Measurements from ENCODE around the gene FLYWCH2. TPM values are rescaled to one million over a fixed set of nuclear protein-coding genes. Genes with fewer than 3 reads are reported as not detected.

Gene FLYWCH2
- total RNA-seq, 1 donor from 2014 or later, result 24.9 TPM

DNA sequence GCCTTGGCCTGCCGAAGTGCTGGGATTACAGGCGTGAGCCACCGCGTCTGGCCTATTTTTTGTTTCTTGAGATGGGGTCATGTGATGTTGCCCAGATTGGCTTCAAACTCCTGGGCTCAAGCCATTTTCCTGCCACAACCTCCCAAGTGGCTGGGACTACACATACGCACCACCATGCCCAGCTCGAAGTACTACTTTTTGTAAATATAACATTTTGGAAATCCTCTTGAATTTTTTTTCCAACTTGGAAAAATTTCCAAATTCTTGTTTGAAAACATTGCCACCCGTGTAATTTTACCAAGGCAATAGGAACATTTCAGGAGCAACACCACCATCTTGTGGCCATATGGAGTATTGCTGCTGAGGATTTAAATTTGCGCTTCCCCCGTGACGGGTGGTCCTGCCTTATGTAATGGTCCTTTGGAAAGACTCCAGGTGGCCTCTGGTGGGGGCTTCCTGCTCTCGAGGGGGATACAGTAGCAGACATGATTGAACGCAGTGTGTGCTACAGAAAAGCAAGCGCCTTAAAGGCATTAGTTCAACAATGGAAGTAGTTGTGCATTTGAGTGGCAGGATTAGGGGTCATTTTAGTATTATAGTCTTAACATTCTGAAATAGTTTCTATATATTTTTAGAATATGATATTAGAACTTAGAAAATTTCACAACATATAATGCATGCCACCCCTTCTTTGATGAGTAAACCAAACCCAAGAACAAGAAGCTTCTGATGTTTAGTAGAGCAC lies 36.7 kb downstream of the FLYWCH2 start:
- TF ChIP-seq, protein P1, sequence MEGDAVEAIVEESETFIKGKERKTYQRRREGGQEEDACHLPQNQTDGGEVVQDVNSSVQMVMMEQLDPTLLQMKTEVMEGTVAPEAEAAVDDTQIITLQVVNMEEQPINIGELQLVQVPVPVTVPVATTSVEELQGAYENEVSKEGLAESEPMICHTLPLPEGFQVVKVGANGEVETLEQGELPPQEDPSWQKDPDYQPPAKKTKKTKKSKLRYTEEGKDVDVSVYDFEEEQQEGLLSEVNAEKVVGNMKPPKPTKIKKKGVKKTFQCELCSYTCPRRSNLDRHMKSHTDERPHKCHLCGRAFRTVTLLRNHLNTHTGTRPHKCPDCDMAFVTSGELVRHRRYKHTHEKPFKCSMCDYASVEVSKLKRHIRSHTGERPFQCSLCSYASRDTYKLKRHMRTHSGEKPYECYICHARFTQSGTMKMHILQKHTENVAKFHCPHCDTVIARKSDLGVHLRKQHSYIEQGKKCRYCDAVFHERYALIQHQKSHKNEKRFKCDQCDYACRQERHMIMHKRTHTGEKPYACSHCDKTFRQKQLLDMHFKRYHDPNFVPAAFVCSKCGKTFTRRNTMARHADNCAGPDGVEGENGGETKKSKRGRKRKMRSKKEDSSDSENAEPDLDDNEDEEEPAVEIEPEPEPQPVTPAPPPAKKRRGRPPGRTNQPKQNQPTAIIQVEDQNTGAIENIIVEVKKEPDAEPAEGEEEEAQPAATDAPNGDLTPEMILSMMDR (IDR thresholded peaks at IDR 0.05; ENCODE audit: unreplicated experiment), result peak; percentile 85
- peak overlapping the region; percentile 65 for H3K4me3 Mint-ChIP-seq (ENCODE audit: unreplicated experiment)
- no peaks in the 10 kb centered on the region for H3K9me3 Mint-ChIP-seq (ENCODE audit: unreplicated experiment)
- no peaks in the 10 kb centered on the region for H3K36me3 Mint-ChIP-seq (ENCODE audit: low read depth, unreplicated experiment)
- peak; percentile 50 for DNase-seq (ENCODE audit: low spot score)
- peak overlapping the region; percentile 48 for H3K27ac Mint-ChIP-seq (ENCODE audit: unreplicated experiment)
- H3K27me3 Mint-ChIP-seq (ENCODE audit: unreplicated experiment), result peaks cover 6% of the 10 kb centered on the region
- no peaks in the 10 kb centered on the region for H3K4me1 Mint-ChIP-seq (ENCODE audit: unreplicated experiment)

DNA sequence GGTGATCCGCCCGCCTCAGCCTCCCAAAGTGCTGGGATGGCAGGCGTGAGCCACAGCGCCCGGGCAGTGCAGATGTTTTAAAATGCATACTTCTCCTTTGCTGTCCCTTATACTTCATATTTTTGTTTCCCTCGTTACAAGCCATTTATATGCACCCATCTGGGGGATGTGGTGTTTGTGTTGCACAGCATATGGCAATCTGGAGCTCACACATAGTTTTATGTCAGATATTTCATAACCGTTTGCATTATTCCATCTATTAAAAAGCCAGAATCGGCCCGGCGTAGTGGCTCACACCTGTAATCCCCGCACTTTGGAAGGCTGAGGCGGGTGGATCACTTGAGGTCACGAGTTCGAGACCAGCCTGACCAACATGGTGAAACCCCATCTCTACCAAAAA lies 40.5 kb downstream of the FLYWCH2 start:
- H3K4me1 Mint-ChIP-seq (ENCODE audit: unreplicated experiment), result peaks cover 11% of the 10 kb centered on the region
- no peak overlapping the region for H3K4me3 Mint-ChIP-seq (ENCODE audit: unreplicated experiment)
- TF ChIP-seq, protein P1 (IDR thresholded peaks at IDR 0.05; ENCODE audit: unreplicated experiment), result no peak
- no peak overlapping the region for H3K27ac Mint-ChIP-seq (ENCODE audit: unreplicated experiment)
- H3K27me3 Mint-ChIP-seq (ENCODE audit: unreplicated experiment), result peaks cover 10% of the 10 kb centered on the region
- H3K36me3 Mint-ChIP-seq (ENCODE audit: low read depth, unreplicated experiment), result peaks cover 17% of the 10 kb centered on the region
- no peak for DNase-seq (ENCODE audit: low spot score)
- H3K9me3 Mint-ChIP-seq (ENCODE audit: unreplicated experiment), result no peaks in the 10 kb centered on the region

DNA sequence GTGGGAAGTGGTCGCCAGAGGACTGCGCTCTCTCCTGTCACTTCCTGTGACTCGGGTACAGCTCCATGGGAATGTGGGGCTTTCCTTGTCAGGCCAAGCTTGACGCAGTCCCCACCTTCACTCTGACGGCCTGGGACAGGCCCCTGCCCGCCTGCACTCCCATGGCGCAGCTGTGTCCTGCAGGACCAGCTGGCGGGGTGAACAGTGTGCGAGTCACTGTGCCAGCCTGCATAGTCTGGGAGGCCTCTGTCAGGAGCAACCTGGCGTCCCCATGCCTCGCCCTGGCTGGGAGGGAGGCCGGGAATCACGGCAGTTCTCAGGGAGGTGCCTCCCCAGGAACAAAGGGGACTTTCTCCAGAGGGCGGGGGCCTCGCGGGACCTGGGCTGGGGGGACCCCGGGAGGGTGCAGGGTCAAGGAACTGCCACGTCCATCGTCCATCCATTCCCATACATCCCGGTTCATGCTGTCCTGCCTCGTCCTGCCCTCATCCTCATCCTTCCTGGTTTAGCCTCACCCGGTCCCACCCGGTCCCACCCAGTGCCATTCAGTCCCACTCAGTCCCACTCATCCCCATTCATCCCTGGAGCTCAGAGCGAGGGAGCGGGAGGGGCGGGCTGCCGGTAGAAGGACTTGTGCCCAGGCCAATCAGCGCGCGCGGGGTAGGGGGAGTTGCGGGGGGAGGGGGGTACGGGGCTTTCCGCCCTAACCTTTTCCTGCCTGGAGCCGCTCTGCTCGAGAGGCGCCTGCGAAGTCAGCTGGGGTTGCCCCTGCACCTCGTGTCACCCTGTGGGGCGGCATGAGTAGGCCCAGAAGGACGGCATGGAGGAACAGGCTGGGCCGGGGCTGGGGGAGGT lies 42.1 kb downstream of the FLYWCH2 start:
- H3K4me3 Mint-ChIP-seq (ENCODE audit: unreplicated experiment), result no peak overlapping the region
- no peak overlapping the region for H3K27ac Mint-ChIP-seq (ENCODE audit: unreplicated experiment)
- peaks cover 11% of the 10 kb centered on the region for H3K4me1 Mint-ChIP-seq (ENCODE audit: unreplicated experiment)
- H3K36me3 Mint-ChIP-seq (ENCODE audit: low read depth, unreplicated experiment), result peaks cover 20% of the 10 kb centered on the region
- TF ChIP-seq, protein P1 (IDR thresholded peaks at IDR 0.05; ENCODE audit: unreplicated experiment), result no peak
- no peaks in the 10 kb centered on the region for H3K9me3 Mint-ChIP-seq (ENCODE audit: unreplicated experiment)
- peaks cover 8% of the 10 kb centered on the region for H3K27me3 Mint-ChIP-seq (ENCODE audit: unreplicated experiment)
- DNase-seq (ENCODE audit: low spot score), result peak; percentile 54

DNA sequence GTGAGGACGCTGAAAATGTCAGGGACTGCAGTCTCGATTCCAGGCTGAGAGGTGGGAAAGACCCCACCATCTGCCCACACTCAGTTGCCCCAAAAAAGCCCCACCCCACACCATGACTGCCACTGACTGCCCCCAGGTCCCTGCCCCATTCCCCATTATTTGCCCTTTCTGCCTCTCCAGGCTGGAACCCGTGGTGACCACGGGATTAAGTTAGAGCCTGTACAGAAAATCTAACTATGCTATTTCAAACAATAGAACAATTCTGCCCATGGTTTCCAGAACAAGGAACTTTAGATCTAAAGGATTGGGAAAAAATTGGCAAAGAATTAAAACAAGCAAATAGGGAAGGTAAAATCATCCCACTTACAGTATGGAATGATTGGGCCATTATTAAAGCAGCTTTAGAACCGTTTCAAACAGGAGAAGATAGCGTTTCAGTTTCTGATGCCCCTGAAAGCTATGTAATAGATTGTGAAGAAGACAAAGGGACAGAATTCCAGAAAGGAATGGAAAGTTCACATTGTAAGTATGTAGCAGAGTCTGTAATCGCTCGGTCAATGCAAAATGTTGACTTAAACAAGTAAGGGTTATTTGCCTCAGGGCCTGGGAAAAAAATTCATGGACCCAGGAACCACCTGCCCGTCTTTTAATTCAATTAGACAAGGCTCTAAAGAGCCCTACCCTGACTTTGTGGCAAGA lies 43.1 kb downstream of the FLYWCH2 start:
- TF ChIP-seq, protein P1 (IDR thresholded peaks at IDR 0.05; ENCODE audit: unreplicated experiment), result no peak
- peaks cover 20% of the 10 kb centered on the region for H3K36me3 Mint-ChIP-seq (ENCODE audit: low read depth, unreplicated experiment)
- H3K27ac Mint-ChIP-seq (ENCODE audit: unreplicated experiment), result no peak overlapping the region
- H3K4me3 Mint-ChIP-seq (ENCODE audit: unreplicated experiment), result peak overlapping the region; percentile 10
- no peaks in the 10 kb centered on the region for H3K9me3 Mint-ChIP-seq (ENCODE audit: unreplicated experiment)
- peaks cover 11% of the 10 kb centered on the region for H3K27me3 Mint-ChIP-seq (ENCODE audit: unreplicated experiment)
- peaks cover 11% of the 10 kb centered on the region for H3K4me1 Mint-ChIP-seq (ENCODE audit: unreplicated experiment)
- no peak for DNase-seq (ENCODE audit: low spot score)
